Kasumi-1 (cell line): ENCODE results near the gene TSEN34.
A peak's percentile ranks its signal among the peaks of the same experiment; 100 is the strongest.
"Not testable (repeated sequence)": the region's sequence is repeated elsewhere in the genome, so short reads cannot be mapped to it uniquely, and the experiment has no call there.

Experiments used
- DNase-seq, 2 experiments: peaks; one replicate each; lab custom pipeline; 2025; lab: John Stamatoyannopoulos, UW

Gene TSEN34

GRCh38 chr19:54160854-54161253 is 30.3 kb upstream of the TSEN34 start:
- DNase-seq = no peak

- peak; percentile 89 to 90 for DNase-seq
Observed at GRCh38 chr19:54162241-54162805, 28.8 kb upstream of the TSEN34 start.

- DNase-seq = no peak
Observed at GRCh38 chr19:54162884-54163283, 28.2 kb upstream of the TSEN34 start.

- DNase-seq = no peak
Observed at GRCh38 chr19:54164369-54165068, 26.6 kb upstream of the TSEN34 start.

GRCh38 chr19:54165222-54165621 is 25.9 kb upstream of the TSEN34 start:
- no peak for DNase-seq

- DNase-seq = peak; percentile 74 to 84
Observed at GRCh38 chr19:54168174-54168917, 22.8 kb upstream of the TSEN34 start.

GRCh38 chr19:54169149-54169740 is 21.9 kb upstream of the TSEN34 start:
- DNase-seq = no peak

GRCh38 chr19:54171736-54172431 is 19.2 kb upstream of the TSEN34 start:
- DNase-seq = not testable (repeated sequence)

- peak in 1 of 2 experiments; percentile 10 for DNase-seq
Observed at GRCh38 chr19:54172471-54173358, 18.4 kb upstream of the TSEN34 start, which contains the start of gene TMC4. Gene TMC4 (minus strand): TSS chr19:54173160. CDS start chr19:54173117, 43 bp downstream.

GRCh38 chr19:54173359-54173699 is 17.8 kb upstream of the TSEN34 start:
- DNase-seq = no peak

GRCh38 chr19:54173951-54174834 is 16.9 kb upstream of the TSEN34 start:
- DNase-seq = no peak

GRCh38 chr19:54178581-54179261 is 12.4 kb upstream of the TSEN34 start:
- peak in 1 of 2 experiments; percentile 13 for DNase-seq

GRCh38 chr19:54179262-54179852 is 11.8 kb upstream of the TSEN34 start:
- DNase-seq = no peak

- peak in 1 of 2 experiments; percentile 27 for DNase-seq
Observed at GRCh38 chr19:54179921-54180461, 11.1 kb upstream of the TSEN34 start.

- no peak for DNase-seq
Observed at GRCh38 chr19:54180691-54181091, 10.4 kb upstream of the TSEN34 start.

GRCh38 chr19:54181894-54182293 is 9.2 kb upstream of the TSEN34 start:
- not testable (repeated sequence) for DNase-seq

- DNase-seq = no peak
Observed at GRCh38 chr19:54183431-54183830, 7.7 kb upstream of the TSEN34 start.

GRCh38 chr19:54186351-54186750 is 4.8 kb upstream of the TSEN34 start:
- no peak for DNase-seq

GRCh38 chr19:54186934-54187381 is 4.2 kb upstream of the TSEN34 start:
- DNase-seq = no peak
